Keratinocyte (primary cell): ENCODE data around the gene TRIM4. TPM values are rescaled to one million over a fixed set of nuclear protein-coding genes. Genes with fewer than 3 reads are reported as not detected.
"Not testable (repeated sequence)": the region's sequence is repeated elsewhere in the genome, so short reads cannot be mapped to it uniquely, and the experiment has no call there.

Source experiments
- DNase-seq: peaks from one replicate; pipeline ENCODE4 v3.0.0-alpha.2; 2011; ENCODE audit warnings: low read depth, missing footprints, low spot score
- FAIRE-seq: peaks from 2 replicates; lab custom pipeline; 2011; peaks lifted over from hg19 to GRCh38; lab: Jason Lieb, UNC
- H2AFZ ChIP-seq: 2 replicates; pipeline ENCODE4 v1.6.0; 2012; ENCODE audit warnings: low read length, control low read depth, inconsistent platforms; ENCODE audit not compliant: control insufficient read depth
- H3K27ac ChIP-seq: 2 replicates; pipeline ENCODE4 v1.5.1; 2011; ENCODE audit warnings: low read length; ENCODE audit not compliant: control insufficient read depth, insufficient read depth
- H3K27me3 ChIP-seq: 3 replicates; pipeline ENCODE4 v1.6.0; 2011; ENCODE audit warnings: low read length; ENCODE audit not compliant: control insufficient read depth, insufficient read depth; ENCODE audit errors: extremely low read depth
- H3K36me3 ChIP-seq, 2 experiments: 2 replicates in 1 of 2; 3 replicates in 1 of 2; pipeline ENCODE4 v1.5.1; 2011; ENCODE audit warnings: low read length in 2 of 2, mild to moderate bottlenecking in 1 of 2; ENCODE audit not compliant: control insufficient read depth in 2 of 2, insufficient read depth in 2 of 2; ENCODE audit errors: extremely low read depth in 1 of 2
- H3K4me1 ChIP-seq: 3 replicates; pipeline ENCODE4 v1.5.1; 2011; ENCODE audit warnings: low read length; ENCODE audit not compliant: control insufficient read depth, insufficient read depth; ENCODE audit errors: extremely low read depth
- H3K4me2 ChIP-seq: 3 replicates; pipeline ENCODE4 v1.6.0; 2011; ENCODE audit warnings: low read depth, low read length; ENCODE audit not compliant: control insufficient read depth, insufficient read depth; ENCODE audit errors: extremely low read depth
- H3K4me3 ChIP-seq, 3 experiments: fragments of 200-600 bp in 1 of 3; sonication (generic) in 1 of 3; 2 replicates in 2 of 3; 3 replicates in 1 of 3; pipeline ENCODE4 v1.5.1; 2011 to 2016; ENCODE audit warnings: low read length in 3 of 3, mild to moderate bottlenecking in 3 of 3, control low read depth in 2 of 3, inconsistent platforms in 1 of 3, low read depth in 1 of 3, mixed read lengths in 1 of 3, mixed run types in 1 of 3, moderate library complexity in 1 of 3; ENCODE audit not compliant: control insufficient read depth in 2 of 3, insufficient read depth in 2 of 3; ENCODE audit errors: extremely low read depth in 1 of 3
- H3K79me2 ChIP-seq: 2 replicates; pipeline ENCODE4 v1.6.0; 2012; ENCODE audit warnings: low read length; ENCODE audit not compliant: control insufficient read depth, insufficient read depth
- H3K9ac ChIP-seq: 3 replicates; pipeline ENCODE4 v1.6.0; 2011; ENCODE audit warnings: low read length; ENCODE audit not compliant: control insufficient read depth, insufficient read depth; ENCODE audit errors: extremely low read depth
- H3K9me1 ChIP-seq: 3 replicates; pipeline ENCODE4 v1.6.0; 2011; ENCODE audit warnings: low read length; ENCODE audit not compliant: control insufficient read depth, insufficient read depth; ENCODE audit errors: extremely low read depth
- H3K9me3 ChIP-seq: 2 replicates; pipeline ENCODE4 v1.5.1; 2012; ENCODE audit warnings: low read depth, low read length; ENCODE audit not compliant: control insufficient read depth
- H4K20me1 ChIP-seq: 3 replicates; pipeline ENCODE4 v1.6.0; 2011; ENCODE audit warnings: low read length; ENCODE audit not compliant: control insufficient read depth, insufficient read depth; ENCODE audit errors: extremely low read depth
- EZH2 ChIP-seq: IDR thresholded peaks from one replicate; pipeline ENCODE4 v1.6.1; 2012; ENCODE audit warnings: inconsistent platforms, mild to moderate bottlenecking, low read length, moderate library complexity
- dilution Hi-C: fragments of 300-500 bp; cut with MboI; formaldehyde crosslinking; loops from one replicate; pipeline ENCODE4 v1.7.0; 2020; ENCODE audit warnings: low sequenced_read_pairs; ENCODE audit not compliant: extremely low pct_ligation_motif_present
- polyA plus RNA-seq, 5 experiments: library from polyadenylated mRNA; depleted of rRNA in 3 of 5; stranded (reverse) in 3 of 5; stranded (forward) in 1 of 5; unstranded in 1 of 5; fragments of >200 nt; gene quantifications; 1 replicate in 1 of 5; 2 replicates in 3 of 5; 3 replicates in 1 of 5; pipeline versions ENCODE4 v1.2.1 to v1.2.3, GENCODE V29; 2011 to 2012; ENCODE audit warnings: missing spikeins in 2 of 5, low read depth in 1 of 5, low replicate concordance in 1 of 5
- TF ChIP-seq, protein P1 (sequence below), 3 experiments: IDR thresholded peaks in 1 of 3; conservative IDR thresholded peaks in 1 of 3; optimal IDR thresholded peaks in 1 of 3; 2 replicates in 2 of 3; 3 replicates in 1 of 3; pipeline versions ENCODE3 to v1.5.1; 2011; ENCODE audit warnings: low read length in 3 of 3, mild to moderate bottlenecking in 3 of 3, moderate library complexity in 2 of 3, control low read depth in 1 of 3, inconsistent platforms in 1 of 3; ENCODE audit not compliant: insufficient read depth in 2 of 3; ENCODE audit errors: extremely low read depth in 1 of 3

TRIM4 gene
- polyA plus RNA-seq, 1 donor (not counting 4 experiments of a cell fraction or from before 2014, with no cell fraction given) = 25.5 TPM

DNA sequence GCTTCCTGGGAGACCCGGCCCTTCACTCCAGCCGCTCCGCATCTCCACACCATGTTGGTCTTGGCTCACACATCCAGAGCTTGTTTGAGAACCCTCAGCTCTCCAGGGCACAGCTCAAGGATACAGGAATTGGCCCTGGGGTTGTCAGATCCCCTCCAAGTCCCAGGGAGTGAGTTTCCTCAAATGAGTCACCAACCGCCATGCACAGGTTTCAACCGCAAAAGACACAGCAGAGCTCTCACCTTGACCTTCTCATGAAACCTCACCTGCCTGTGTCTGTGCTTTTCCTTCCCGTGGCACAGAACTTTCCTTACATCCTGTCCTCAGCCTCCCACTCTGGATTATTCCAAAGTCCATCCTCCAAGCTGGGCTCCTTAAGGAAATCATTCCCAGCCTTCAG is 35.9 kb upstream of the TRIM4 start:
- DNase-seq (no peak), FAIRE-seq (no peak)
- Histone ChIP-seq H3K4me2 (no peak overlapping the region), H3K27me3 (no peaks in the 10 kb centered on the region), H4K20me1 (no peaks in the 10 kb centered on the region), H3K9ac (no peak overlapping the region), H3K79me2 (no peaks in the 10 kb centered on the region), H3K36me3 (no peaks in the 10 kb centered on the region), H3K9me1 (no peaks in the 10 kb centered on the region), H3K27ac (no peak overlapping the region), H2AFZ (no peak overlapping the region), H3K4me3 (no peak overlapping the region), H3K9me3 (no peaks in the 10 kb centered on the region), H3K4me1 (no peaks in the 10 kb centered on the region)
- TF ChIP-seq, protein P1, sequence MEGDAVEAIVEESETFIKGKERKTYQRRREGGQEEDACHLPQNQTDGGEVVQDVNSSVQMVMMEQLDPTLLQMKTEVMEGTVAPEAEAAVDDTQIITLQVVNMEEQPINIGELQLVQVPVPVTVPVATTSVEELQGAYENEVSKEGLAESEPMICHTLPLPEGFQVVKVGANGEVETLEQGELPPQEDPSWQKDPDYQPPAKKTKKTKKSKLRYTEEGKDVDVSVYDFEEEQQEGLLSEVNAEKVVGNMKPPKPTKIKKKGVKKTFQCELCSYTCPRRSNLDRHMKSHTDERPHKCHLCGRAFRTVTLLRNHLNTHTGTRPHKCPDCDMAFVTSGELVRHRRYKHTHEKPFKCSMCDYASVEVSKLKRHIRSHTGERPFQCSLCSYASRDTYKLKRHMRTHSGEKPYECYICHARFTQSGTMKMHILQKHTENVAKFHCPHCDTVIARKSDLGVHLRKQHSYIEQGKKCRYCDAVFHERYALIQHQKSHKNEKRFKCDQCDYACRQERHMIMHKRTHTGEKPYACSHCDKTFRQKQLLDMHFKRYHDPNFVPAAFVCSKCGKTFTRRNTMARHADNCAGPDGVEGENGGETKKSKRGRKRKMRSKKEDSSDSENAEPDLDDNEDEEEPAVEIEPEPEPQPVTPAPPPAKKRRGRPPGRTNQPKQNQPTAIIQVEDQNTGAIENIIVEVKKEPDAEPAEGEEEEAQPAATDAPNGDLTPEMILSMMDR (optimal IDR thresholded peaks at IDR 0.05 in 1 of 3, IDR thresholded peaks at IDR 0.05 in 1 of 3, conservative IDR thresholded peaks at IDR 0.05 in 1 of 3; ENCODE audit: extremely low read depth in 1 of 3, insufficient read depth in 2 of 3, low read length in 3 of 3) = no peak
- TF ChIP-seq EZH2 = no peak
- dilution Hi-C loops = no loop called here

DNA sequence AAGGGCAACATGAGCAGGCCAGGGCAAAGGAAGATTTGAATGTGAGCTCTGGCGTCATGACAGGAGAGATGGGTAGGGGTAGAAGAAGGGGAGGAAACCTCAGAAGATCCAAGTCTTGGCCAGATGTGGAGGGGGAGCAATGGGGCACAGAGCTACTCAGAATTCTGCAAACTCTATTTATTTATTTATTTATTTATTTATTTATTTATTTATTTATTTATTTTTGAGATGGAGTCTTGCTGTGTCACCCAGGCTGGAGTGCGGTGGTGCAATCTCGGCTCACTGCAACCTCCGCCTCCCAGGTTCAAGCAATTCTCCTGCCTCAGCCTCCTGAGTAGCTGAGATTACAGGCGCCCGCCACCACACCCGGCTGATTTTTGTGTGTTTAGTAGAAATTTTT is 35.3 kb upstream of the TRIM4 start:
- FAIRE-seq, DNase-seq, H3K79me2 ChIP-seq, H3K4me1 ChIP-seq, H3K9me1 ChIP-seq, H3K4me3 ChIP-seq, H2AFZ ChIP-seq, H3K9ac ChIP-seq, dilution Hi-C loops, H3K4me2 ChIP-seq, H4K20me1 ChIP-seq, H3K36me3 ChIP-seq, H3K27ac ChIP-seq, H3K9me3 ChIP-seq, H3K27me3 ChIP-seq: not testable (repeated sequence)

DNA sequence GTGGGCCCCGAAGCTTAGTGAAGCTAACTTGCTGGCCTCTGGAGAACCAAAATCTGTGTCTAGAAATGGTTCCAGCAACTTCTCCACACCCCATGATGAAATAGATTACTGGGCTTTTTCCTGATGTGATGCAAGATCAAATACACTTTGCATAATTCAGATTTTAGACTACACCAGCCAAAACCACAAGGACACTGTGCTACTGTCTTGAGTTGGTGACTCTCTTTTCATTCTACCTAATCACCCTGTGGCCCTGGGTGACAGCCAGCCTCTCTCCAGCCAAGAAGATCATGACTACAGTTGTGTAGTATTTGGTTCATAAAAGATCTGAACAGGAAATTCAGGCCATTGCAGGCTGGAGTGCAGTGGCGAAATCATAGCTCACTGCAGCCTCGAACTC is 34.3 kb upstream of the TRIM4 start:
- no peaks in the 10 kb centered on the region for H3K36me3 ChIP-seq
- H3K27ac ChIP-seq = no peak overlapping the region
- no peaks in the 10 kb centered on the region for H4K20me1 ChIP-seq
- no peak overlapping the region for H3K4me2 ChIP-seq
- TF ChIP-seq EZH2 = no peak
- TF ChIP-seq, protein P1 (optimal IDR thresholded peaks at IDR 0.05 in 1 of 3, IDR thresholded peaks at IDR 0.05 in 1 of 3, conservative IDR thresholded peaks at IDR 0.05 in 1 of 3; ENCODE audit: extremely low read depth in 1 of 3, insufficient read depth in 2 of 3, low read length in 3 of 3) = no peak
- H3K9me3 ChIP-seq = no peaks in the 10 kb centered on the region
- no peaks in the 10 kb centered on the region for H3K4me1 ChIP-seq
- dilution Hi-C loops = no loop called here
- H3K9me1 ChIP-seq = no peaks in the 10 kb centered on the region
- DNase-seq = no peak
- no peak overlapping the region for H3K4me3 ChIP-seq
- no peaks in the 10 kb centered on the region for H3K27me3 ChIP-seq
- H3K79me2 ChIP-seq = no peaks in the 10 kb centered on the region
- FAIRE-seq = no peak
- no peak overlapping the region for H3K9ac ChIP-seq
- no peak overlapping the region for H2AFZ ChIP-seq

DNA sequence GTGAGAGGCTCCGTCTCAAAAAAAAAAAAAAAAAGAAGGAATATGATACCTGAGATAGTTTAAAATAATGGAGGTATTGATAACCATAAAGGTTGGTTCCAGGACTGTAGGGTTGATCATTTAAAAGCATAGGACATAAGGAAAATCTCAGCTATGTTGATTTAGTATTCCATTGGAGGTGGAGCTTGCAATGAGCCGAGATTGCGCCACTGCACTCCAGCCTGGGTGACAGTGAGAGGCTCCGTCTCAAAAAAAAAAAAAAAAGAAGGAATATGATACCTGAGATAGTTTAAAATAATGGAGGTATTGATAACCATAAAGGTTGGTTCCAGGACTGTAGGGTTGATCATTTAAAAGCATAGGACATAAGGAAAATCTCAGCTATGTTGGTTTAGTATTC is 33.3 kb upstream of the TRIM4 start:
- H3K79me2 ChIP-seq, H3K4me2 ChIP-seq, H3K27ac ChIP-seq, FAIRE-seq, H3K4me3 ChIP-seq, H3K36me3 ChIP-seq, H2AFZ ChIP-seq, H3K9me3 ChIP-seq, H3K9me1 ChIP-seq, H3K27me3 ChIP-seq, H3K4me1 ChIP-seq, dilution Hi-C loops, H4K20me1 ChIP-seq, DNase-seq, H3K9ac ChIP-seq: not testable (repeated sequence)
